Loucy (cell line): Measurements from ENCODE around the gene GDPD1.

Experiments used
- EZH2phosphoT487 ChIP-seq: fragments of 200-600 bp; IDR thresholded peaks from 2 replicates; pipeline ENCODE4 v1.6.1; 2018; ENCODE audit warnings: antibody characterized with exemption, mild to moderate bottlenecking, moderate library complexity, borderline replicate concordance
- TF ChIP-seq, protein P1 (sequence below): fragments of 200-600 bp; sonication (generic); conservative IDR thresholded peaks from 2 replicates; pipeline ENCODE4 v1.5.1; 2014; ENCODE audit warnings: mild to moderate bottlenecking, antibody characterized with exemption, low read length

- TF ChIP-seq, protein P1, sequence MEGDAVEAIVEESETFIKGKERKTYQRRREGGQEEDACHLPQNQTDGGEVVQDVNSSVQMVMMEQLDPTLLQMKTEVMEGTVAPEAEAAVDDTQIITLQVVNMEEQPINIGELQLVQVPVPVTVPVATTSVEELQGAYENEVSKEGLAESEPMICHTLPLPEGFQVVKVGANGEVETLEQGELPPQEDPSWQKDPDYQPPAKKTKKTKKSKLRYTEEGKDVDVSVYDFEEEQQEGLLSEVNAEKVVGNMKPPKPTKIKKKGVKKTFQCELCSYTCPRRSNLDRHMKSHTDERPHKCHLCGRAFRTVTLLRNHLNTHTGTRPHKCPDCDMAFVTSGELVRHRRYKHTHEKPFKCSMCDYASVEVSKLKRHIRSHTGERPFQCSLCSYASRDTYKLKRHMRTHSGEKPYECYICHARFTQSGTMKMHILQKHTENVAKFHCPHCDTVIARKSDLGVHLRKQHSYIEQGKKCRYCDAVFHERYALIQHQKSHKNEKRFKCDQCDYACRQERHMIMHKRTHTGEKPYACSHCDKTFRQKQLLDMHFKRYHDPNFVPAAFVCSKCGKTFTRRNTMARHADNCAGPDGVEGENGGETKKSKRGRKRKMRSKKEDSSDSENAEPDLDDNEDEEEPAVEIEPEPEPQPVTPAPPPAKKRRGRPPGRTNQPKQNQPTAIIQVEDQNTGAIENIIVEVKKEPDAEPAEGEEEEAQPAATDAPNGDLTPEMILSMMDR, result no peak
- no peak for TF ChIP-seq EZH2phosphoT487
Measured at GRCh38 chr17:59186850-59187249, 33.5 kb upstream of the GDPD1 start.
